Measurements from ENCODE around the gene WFDC11.

The WFDC11 gene

GRCh38 chr20:45626540-45626939, 43.5 kb downstream of the WFDC11 start:
- no peak for DNase-seq (ENCODE audit: low read depth)

GRCh38 chr20:45621593-45621992, 48.4 kb downstream of the WFDC11 start:
- no peak for DNase-seq (ENCODE audit: low read depth)

- DNase-seq (ENCODE audit: low read depth), result no peak
Measured at GRCh38 chr20:45617591-45617990, 52.4 kb downstream of the WFDC11 start.

GRCh38 chr20:45612314-45612713, 57.7 kb downstream of the WFDC11 start:
- DNase-seq (ENCODE audit: low read depth), result no peak

- DNase-seq (ENCODE audit: low read depth), result no peak
Measured at GRCh38 chr20:45611054-45611453, 59.0 kb downstream of the WFDC11 start.

GRCh38 chr20:45607810-45608209, 62.2 kb downstream of the WFDC11 start:
- no peak for DNase-seq (ENCODE audit: low read depth)

Data from stimulated activated CD8-positive, alpha-beta memory T cell treated with anti-CD3 and anti-CD28 coated beads, Interleukin-15, amount 100 ng/mL, for 1 hour (primary cell).